Sigmoid colon (tissue), 7 donors: Measurements from ENCODE around the gene ZFYVE28. TPM values are rescaled to one million over a fixed set of nuclear protein-coding genes. Genes with fewer than 3 reads are reported as not detected.

Source experiments
- DNase-seq: peaks from one replicate; pipeline ENCODE4 v3.0.0-alpha.2; 2019
- H3K27ac ChIP-seq, 4 donors: fragments of 200-600 bp; sonication (generic); one replicate each; pipeline ENCODE4 v1.5.1; 2016 to 2019; ENCODE audit warnings: mild to moderate bottlenecking in 1 of 4
- H3K27me3 ChIP-seq, 3 donors: fragments of 200-600 bp; sonication (generic); one replicate each; pipeline ENCODE4 v1.5.1; 2019; ENCODE audit warnings: mild to moderate bottlenecking in 1 of 3
- H3K36me3 ChIP-seq, 4 donors: fragments of 200-600 bp; sonication (generic); one replicate each; pipeline ENCODE4 v1.5.1; 2016 to 2019
- H3K4me1 ChIP-seq, 4 donors: fragments of 200-600 bp; sonication (generic); one replicate each; pipeline ENCODE4 v1.5.1; 2017 to 2019
- H3K4me3 ChIP-seq, 4 donors: fragments of 200-600 bp; sonication (generic); one replicate each; pipeline ENCODE4 v1.5.1; 2017 to 2019; ENCODE audit warnings: mild to moderate bottlenecking in 2 of 4, moderate library complexity in 1 of 4
- H3K9me3 ChIP-seq, 4 donors: fragments of 200-600 bp in 3 of 4; sonication (generic) in 3 of 4; one replicate each; pipeline versions ENCODE4 v1.5.1 to v1.6.1; 2013 to 2019
- CTCF ChIP-seq, 4 experiments: fragments of 450-650 bp in 3 of 4; fragments of 200-600 bp in 1 of 4; IDR thresholded peaks; one replicate each; pipeline ENCODE4 v1.5.1; 2016 to 2019; ENCODE audit warnings: antibody characterized with exemption in 4 of 4, mild to moderate bottlenecking in 3 of 4, moderate library complexity in 2 of 4
- EP300 ChIP-seq, 4 donors: sonication (generic); formaldehyde crosslinking; IDR thresholded peaks; one replicate each; pipeline ENCODE4 v1.6.1; 2017; ENCODE audit warnings: antibody characterized with exemption in 4 of 4
- POLR2A ChIP-seq, 2 donors: fragments of 450-650 bp; IDR thresholded peaks; one replicate each; pipeline ENCODE4 v1.6.1; 2016; ENCODE audit warnings: antibody characterized with exemption in 2 of 2, mild to moderate bottlenecking in 2 of 2, moderate library complexity in 2 of 2
- POLR2AphosphoS5 ChIP-seq, 4 donors: sonication (generic); formaldehyde crosslinking; IDR thresholded peaks; one replicate each; pipeline ENCODE4 v1.6.1; 2017; ENCODE audit warnings: antibody characterized with exemption in 4 of 4
- WGBS, 2 donors: extraction: QIAGEN DNeasy Blood & Tissue Kit; methylation state at CpG; one replicate each; pipeline ENCODE4 v1.1.7; 2013; 5-methylcytosine and 5-hydroxymethylcytosine counted together
- intact Hi-C: fragments of 100-400 bp; cut with DNase I; formaldehyde crosslinking; loops from one replicate; pipeline ENCODE4 v1.15.1; 2023
- polyA plus RNA-seq, 3 donors: library from polyadenylated mRNA; stranded (reverse); fragments of 200-250 nt; gene quantifications; one replicate each; pipeline ENCODE4 v1.2.3, GENCODE V29; 2013
- total RNA-seq, 4 donors: library from RNA; depleted of rRNA; stranded (reverse); fragments of >200 nt; gene quantifications; one replicate each; pipeline ENCODE4 v1.1.0, GENCODE V29; 2016
- donor health status: healthy with polysubstance abuse.
- donor health status: Bipolar disorder and iron deficiency.
- donor health status: healthy.

ZFYVE28 gene
- total and polyA plus RNA-seq, 7 donors, result 3.1 to 24.1 (median 13.0) TPM

GRCh38 chr4:2318885-2319284, 99.6 kb downstream of the ZFYVE28 start:
- WGBS, 2 donors, result 90 to 93% methylated on average over 10 of the region's 10 CpGs
- TF ChIP-seq POLR2AphosphoS5 (IDR thresholded peaks at IDR 0.05) (no peak), EP300 (IDR thresholded peaks at IDR 0.05) (no peak), POLR2A (IDR thresholded peaks at IDR 0.05) (no peak), CTCF (IDR thresholded peaks at IDR 0.05) (no peak)
- intact Hi-C loops, result no loop called here
- Histone ChIP-seq H3K4me1 (no peaks in the 10 kb centered on the region), H3K27ac (no peak overlapping the region), H3K36me3 (no peaks in the 10 kb centered on the region), H3K4me3 (no peak overlapping the region), H3K9me3 (peaks cover 0 to 5% (median 0%) of the 10 kb centered on the region in 4 donors), H3K27me3 (no peaks in the 10 kb centered on the region)
- DNase-seq, result no peak

- Histone ChIP-seq H3K27me3 (no peaks in the 10 kb centered on the region), H3K27ac (no peak overlapping the region), H3K4me1 (no peaks in the 10 kb centered on the region), H3K4me3 (no peak overlapping the region), H3K36me3 (no peaks in the 10 kb centered on the region), H3K9me3 (peaks cover 0 to 5% (median 0%) of the 10 kb centered on the region in 4 donors)
- DNase-seq, result no peak
- WGBS, 2 donors, result 90 to 94% methylated on average over 12 of the region's 12 CpGs
- TF ChIP-seq POLR2AphosphoS5 (IDR thresholded peaks at IDR 0.05), result no peak
- TF ChIP-seq EP300 (IDR thresholded peaks at IDR 0.05), result no peak
- no peak for TF ChIP-seq CTCF (IDR thresholded peaks at IDR 0.05)
- no peak for TF ChIP-seq POLR2A (IDR thresholded peaks at IDR 0.05)
- intact Hi-C loops, result no loop called here
These were observed 100.0 kb downstream of the ZFYVE28 start for GRCh38 chr4:2318476-2318875.

GRCh38 chr4:2313366-2313765, 105.1 kb downstream of the ZFYVE28 start:
- Histone ChIP-seq H3K4me1 (no peaks in the 10 kb centered on the region), H3K27ac (no peak overlapping the region), H3K36me3 (no peaks in the 10 kb centered on the region), H3K4me3 (no peak overlapping the region), H3K9me3 (peaks cover 0 to 13% (median 1%) of the 10 kb centered on the region in 4 donors), H3K27me3 (no peaks in the 10 kb centered on the region)
- TF ChIP-seq POLR2AphosphoS5 (IDR thresholded peaks at IDR 0.05) (no peak), EP300 (IDR thresholded peaks at IDR 0.05) (no peak), CTCF (IDR thresholded peaks at IDR 0.05) (no peak), POLR2A (IDR thresholded peaks at IDR 0.05) (no peak)
- no peak for DNase-seq
- 71 to 85% methylated on average over 5 of the region's 5 CpGs for WGBS, 2 donors
- intact Hi-C loops, result no loop called here

- intact Hi-C loops, result no loop called here
- Histone ChIP-seq H3K9me3 (peaks cover 0 to 8% (median 4%) of the 10 kb centered on the region in 4 donors), H3K27ac (no peak overlapping the region), H3K4me3 (no peak overlapping the region), H3K4me1 (peaks cover 0 to 4% (median under 1%) of the 10 kb centered on the region in 4 donors), H3K27me3 (no peaks in the 10 kb centered on the region), H3K36me3 (no peaks in the 10 kb centered on the region)
- WGBS, 2 donors, result 92% methylated on average over 10 of the region's 10 CpGs
- TF ChIP-seq POLR2AphosphoS5 (IDR thresholded peaks at IDR 0.05), result no peak
- TF ChIP-seq POLR2A (IDR thresholded peaks at IDR 0.05), result no peak
- TF ChIP-seq CTCF (IDR thresholded peaks at IDR 0.05), result no peak
- no peak for TF ChIP-seq EP300 (IDR thresholded peaks at IDR 0.05)
- DNase-seq, result no peak
These were observed 111.6 kb downstream of the ZFYVE28 start for GRCh38 chr4:2306773-2307410.
